GM18907 (cell line): Measurements from ENCODE around the gene SEPTIN6.
A peak's percentile ranks its signal among the peaks of the same experiment; 100 is the strongest.

ENCODE experiments used
- ATAC-seq: cut with Tn5 transposase; IDR thresholded peaks from one replicate; pipeline ENCODE4 v1.9.1; 2021; ENCODE audit warnings: mild to moderate bottlenecking, moderate library complexity; ENCODE audit not compliant: unreplicated experiment

Gene SEPTIN6

DNA sequence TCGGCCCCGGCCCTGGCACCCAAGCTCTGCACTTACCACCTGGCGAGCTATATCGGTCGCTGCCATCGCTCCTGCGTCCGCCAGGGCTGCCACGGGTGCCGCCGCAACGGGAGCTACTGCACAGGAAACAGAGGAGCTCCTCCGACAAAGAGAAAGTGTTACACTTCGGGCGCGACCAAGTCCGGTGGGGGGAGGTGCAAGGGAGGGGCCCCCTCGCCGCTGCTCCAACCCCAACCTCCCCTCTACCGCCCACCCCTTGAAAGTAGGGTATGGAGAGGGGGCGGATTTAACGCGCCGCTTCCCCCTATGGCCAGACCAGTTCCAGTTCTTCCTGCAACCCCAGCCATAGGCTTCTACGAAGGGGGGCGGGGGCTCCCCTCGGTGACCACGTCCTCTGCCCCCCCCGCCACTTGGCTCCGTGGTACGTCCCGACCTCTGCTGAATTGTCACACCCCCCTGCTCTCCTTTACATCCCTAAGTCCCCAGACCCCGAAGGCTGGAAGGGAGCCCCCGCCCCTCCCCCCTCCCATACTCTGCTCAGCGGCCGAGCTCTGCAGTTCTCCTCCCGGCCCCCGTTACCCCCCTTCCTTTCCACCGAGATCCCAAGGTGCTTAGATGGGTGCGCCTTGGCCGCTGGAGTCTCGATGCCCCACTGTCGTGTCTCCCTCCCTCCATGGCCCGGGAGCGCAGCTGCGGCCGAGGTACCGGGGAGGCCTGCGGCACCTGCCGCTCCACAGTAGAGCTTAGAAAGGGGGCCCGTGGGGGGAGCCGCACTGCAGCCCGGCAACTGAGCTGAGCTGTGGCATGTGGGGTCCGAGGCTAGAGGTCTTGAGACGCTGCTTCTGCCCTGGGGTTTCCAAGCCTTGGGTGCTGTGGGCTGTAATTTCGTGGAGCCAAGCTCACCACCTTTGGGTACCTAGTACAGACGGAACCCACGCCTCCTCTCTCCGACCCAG is at the start of gene SEPTIN6:
Gene SEPTIN6, minus strand, starts transcription at position 129 of the 956 bp plus-strand sequence. Its CDS starts 63 bp downstream, at position 66.
- peak; percentile 69 for ATAC-seq

DNA sequence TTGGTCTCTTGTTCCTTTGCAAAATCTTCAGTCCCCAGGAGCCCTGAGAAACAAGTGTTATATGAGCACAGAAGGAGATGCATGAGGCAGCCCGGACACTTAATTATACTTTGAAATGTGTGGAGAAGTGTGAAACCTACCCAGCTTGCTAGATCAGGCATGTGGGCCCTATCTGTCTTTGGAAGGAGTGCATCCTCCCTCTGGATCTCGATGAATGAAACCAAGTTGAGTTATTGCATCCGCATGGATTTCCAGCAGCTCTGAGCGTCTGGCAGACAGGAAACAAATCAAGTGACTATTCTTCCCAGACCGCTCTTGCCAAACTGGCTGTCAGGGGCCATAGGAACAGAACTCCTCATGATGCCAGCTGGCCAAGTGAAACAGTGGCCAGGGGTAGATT is 45.8 kb upstream of the SEPTIN6 start:
- no peak for ATAC-seq

DNA sequence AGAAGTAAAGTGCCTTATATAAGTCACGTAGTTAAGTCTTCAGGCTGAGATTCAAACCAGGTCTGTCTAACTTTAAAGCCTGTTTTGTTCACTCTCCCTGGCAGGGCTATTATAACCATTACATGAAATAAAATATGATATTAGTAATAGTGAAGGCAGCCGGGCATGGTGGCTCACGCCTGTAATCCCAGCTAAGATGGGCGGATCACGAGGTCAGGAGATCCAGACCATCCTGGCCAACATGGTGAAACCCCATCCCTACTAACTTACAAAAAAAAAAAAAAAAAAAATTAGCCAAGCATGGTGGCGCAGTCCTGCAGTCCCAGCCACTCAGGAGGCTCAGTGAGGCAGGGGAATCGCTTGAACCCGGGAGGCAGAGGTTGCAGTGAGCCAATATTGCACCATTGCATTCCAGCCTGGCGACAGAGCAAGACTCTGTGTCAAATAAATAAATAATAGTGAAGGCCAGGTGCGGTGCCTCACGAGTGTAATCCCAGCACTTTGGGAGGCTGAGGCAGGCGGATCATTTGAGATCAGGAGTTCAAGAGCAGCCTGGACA is 43.3 kb upstream of the SEPTIN6 start:
- ATAC-seq = no peak

DNA sequence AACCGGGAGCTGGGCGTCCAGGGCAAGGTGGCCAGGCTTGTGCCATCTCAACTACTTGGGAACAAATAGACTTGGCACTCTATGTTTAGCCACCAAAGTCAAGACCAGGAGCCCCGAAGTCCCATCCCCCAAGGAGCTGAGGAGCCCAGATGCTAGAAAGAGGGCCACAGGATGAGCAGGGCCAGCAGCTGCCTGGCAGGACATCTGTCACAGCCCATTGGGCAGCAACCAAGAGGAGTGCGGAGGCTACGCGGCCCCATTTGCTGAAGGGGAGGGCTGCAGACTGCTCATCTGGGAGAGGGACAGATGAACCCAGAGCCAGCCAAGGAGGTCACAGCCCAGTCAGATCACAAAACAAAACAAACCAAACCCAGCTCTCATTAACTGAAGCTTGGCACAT is 42.5 kb upstream of the SEPTIN6 start:
- ATAC-seq = no peak

DNA sequence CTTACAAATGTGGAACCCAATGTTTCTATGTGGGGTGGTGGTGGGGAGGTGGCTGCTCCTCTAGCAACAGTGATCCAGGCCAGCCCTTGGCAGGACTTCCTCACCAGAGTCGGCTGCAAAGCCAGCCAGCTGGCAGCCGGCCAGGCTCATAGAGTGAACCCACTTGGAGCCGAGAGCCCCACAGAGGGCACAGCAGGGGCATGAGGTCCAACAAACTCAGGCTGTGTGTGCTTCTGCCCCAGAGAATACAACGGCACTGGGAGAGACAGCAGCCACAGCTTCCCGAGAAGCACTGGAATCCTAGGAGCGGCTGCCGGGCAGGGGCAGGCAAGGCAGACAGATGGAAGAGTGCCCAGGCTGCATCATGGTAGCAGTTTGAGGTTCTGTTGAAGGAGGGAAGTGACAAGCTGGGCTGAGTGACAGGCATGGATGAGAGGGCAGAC is 42.0 kb upstream of the SEPTIN6 start:
- ATAC-seq = no peak

DNA sequence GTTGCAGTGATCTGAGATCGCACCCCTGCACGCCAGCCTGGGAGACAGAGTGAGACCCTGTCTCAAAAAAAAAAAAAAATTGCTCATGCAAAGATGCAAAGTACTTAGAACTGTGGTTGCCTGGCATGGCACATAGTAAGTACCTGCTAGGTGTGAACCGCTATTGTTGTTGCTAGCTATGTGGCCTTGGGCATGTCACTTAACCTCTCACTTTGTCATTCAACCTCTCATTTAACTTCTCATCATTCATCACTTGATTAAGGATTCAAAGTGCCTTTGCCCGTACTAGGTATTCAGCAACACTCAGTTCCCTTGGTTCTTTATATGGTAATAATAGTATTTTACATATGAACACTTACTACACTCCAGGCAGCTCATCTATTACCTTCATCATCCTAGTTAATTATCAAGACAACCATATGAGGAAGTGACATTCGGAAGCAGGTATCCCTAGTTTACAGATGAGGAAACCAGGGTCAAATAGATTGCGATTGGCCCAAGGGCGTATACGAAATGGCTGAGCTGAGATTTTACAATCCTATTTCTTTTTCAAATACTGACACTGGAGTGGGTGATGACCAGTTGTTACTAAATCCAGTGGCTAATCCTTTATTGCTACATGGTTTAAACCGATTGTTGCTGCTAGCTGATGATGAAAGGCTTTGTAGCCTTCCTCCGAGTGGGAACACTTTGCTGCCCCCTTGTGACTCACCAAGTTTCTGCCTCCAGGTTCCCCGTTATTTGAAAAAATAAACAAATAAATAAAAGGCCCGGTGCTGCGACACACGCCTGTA is 36.6 kb upstream of the SEPTIN6 start:
- no peak for ATAC-seq

DNA sequence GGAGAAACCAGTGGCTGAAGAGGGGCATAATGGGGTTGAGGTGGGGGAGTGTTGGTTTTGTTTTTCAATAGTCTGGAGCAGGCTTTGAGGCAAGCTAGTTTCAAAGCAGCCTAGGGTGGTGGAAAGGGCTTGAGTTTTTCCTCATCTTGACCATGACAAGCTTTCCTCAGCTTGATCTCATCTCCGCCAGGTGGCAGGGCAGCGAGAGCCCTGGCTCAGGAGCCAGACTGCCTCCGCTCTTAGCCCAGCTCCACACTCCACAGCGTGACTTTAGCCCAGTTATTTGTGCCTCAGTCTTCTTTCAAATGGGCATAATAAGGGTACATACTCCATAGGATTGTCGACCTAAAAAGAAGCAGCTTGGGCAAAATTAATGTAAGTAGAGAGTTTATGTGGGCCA is 35.5 kb upstream of the SEPTIN6 start:
- ATAC-seq = no peak

DNA sequence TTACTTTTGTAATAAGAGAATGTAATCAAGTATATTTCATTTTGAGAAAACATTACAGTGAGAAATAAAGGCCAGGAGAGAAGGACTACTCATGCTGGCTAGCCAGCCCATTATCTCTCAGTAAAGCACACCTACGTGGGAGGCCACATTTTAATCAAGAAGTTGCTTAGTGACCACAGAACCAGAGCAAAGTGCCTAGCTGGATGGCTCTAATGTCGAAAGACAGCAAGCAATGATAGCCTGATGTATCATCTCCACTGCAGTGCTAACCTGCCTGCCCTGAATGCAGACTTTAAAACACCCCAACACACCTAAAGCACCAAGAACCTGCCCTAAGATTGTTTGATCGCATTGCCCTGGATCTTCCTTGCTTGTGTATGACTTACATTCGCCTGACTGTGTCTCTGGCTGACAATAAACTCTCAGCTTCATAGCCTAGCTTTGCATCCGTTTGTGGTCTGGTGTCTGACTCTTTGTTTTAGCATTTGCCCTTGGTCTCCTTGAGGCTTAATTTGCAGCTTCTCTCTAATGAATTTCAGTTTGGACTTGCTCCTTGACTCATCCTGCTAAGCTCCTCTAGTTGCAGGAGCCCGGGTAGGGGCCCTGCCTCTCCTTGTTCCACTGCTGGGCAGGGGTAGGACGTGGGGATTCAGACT is 34.1 kb upstream of the SEPTIN6 start:
- ATAC-seq = no peak

DNA sequence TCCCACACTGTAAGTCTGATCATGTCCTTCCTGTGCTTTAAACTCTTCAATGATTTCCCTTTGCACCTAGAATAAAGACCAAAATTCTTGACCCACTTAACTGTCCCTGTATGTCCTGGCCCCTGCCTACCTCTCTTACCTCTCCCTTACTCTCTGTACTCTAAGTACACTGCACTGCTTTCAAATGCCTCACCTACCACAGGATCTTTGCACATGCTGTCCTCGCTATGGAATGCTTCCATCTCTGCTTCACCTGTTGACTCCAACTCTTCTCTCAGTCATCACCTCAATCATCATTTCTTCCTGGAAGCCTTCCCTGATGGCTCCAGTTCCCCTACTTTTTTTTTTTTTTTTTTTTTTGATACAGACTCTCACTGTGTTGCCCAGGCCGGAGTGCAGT is 29.0 kb upstream of the SEPTIN6 start:
- ATAC-seq = no peak

DNA sequence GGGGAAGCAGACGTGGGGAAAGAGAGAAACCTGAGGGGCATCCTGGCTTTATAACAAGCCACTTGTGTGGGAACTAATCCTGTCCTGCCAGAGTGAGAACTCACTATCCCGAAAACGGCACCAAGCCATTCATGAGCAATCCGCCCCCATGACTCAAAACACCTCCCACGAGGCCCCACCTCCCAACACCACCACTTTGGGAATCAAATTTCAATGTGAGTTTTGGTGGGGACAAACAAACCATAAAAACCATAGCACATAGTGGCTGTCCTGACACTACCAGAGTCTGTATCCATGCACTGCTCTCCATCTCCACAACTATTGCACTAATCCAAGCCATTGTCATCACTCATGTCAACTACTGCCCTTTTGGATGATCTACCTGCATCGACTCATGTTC is 28.5 kb upstream of the SEPTIN6 start:
- ATAC-seq = no peak

DNA sequence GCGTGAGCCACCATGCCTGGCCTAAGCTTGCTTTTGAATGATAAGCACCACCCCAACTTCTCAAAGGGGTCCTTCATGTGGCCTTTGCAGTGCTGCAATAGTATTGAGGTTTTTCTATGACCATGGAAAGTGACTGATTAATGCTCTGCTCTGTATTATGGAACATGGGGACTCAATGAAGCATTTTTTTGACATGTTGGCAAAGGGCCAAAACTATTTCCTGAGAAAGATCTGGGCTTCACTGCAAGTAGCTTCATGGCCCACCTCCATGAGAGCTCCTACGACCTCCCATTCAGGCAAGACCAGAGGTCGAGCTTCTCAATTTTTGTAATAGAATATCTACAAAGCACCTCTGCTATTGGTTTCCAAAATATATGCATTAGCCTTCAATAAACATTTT is 16.7 kb upstream of the SEPTIN6 start:
- ATAC-seq = no peak

DNA sequence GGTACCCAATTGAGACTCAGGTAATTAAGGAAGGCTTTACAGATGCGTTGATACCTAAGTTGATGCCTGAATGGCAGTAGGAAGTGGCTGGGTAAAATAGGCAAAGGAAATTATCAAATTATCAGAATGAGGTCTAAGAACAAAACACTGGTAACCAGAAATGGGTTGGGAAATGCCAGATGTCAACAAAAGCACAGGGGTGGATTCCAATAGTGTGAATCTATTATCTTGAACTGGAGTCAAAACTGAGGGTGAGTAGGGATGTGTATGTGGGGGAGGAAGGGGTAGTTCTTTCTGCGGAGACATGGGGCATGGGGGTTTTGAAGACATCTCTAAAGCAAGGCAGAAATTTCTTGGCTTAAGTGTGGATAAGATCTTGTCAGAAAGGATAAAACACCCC is 16.0 kb upstream of the SEPTIN6 start:
- ATAC-seq = no peak

DNA sequence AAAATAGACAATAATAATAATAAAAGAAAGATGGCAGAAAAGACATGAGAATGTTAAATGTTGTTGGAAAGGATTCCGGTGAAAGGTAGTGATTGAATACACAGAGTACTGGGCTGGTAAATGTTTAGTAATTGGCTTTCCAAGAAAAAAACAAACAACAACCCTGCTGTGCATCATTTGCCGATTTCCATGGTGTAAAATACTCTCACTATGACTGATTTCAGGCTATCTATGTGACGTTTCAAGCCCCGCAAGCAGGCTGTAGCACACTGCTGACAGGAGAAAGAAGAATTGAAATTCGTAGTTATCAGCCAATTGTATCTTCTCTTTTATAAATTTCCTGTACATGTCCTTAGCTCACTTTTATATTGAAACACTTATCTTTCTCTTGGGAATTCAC is 13.6 kb upstream of the SEPTIN6 start:
- peak; percentile 54 for ATAC-seq

DNA sequence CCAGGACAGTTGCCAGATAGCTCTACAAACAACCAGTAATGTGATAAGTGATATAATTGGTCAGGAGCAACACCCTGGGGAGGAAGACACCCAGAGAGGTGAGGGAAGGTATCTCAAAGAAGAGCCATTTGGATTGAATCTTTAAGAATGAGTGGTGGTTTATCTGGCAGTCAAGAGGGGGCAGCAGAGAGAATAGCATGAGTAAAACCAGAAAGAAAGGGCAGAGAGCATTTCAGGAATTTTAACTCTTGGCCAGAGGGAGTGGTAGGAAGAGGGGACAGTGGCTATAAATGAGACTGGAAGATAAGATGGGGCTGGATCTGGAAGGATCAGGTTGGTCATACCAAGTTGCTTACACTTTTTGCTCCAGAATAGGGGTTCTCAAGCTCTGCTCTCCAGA is 5.9 kb upstream of the SEPTIN6 start:
- no peak for ATAC-seq

DNA sequence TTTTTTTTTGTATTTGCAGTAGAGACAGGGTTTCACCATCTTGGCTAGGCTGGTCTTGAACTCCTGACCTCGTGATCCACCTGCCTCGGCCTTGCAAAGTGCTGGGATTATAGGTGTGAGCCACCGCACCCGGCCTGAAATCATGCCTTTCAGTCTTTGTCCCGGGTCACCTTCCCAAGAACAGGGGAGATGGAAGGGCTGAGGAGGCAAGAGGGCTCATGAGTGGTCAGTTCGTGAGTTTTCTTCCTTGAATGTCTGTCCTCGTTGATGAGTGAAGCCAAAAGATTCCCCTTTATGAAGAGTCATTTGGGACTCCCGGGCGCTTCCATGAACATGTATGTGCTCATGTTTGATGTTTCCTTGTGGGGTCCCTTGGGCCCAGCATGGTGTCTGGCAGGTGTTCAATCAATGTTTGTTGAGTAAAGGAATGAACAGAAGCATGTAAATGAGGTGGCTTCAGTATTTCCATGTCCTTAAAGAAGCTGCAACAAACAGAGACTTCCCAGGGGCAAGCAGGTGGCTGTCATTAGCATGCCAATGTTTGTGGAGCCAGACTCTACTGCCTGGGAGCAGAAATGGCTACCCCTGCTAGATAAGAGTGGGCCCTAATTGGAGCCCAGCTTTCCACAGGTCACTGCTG is 3.4 kb upstream of the SEPTIN6 start:
- ATAC-seq = no peak

DNA sequence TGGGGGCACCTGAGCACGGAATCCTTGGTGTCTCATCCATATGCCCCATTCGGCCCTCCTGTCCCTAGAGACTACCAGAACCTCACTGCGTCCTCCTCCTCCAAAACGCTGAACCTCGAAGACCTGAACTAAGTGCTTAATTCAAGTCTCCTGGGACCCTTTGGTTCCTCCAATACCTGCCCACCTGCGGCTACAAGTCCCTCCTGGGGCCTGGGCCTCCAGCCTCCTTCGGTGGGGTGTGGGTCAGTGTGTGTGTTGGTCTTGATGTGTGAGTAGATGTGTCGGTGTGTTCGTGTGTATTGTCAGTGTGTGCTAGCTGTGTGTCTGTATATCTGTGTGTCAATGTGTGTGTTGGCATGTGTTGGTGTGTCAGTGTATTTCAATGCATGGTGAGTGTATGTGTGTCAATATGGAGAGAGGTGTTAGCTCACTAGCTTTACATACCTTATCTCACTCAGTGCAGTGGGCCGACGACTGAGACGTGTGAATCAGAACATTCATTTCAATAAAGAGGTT is 2.6 kb upstream of the SEPTIN6 start:
- ATAC-seq = no peak

DNA sequence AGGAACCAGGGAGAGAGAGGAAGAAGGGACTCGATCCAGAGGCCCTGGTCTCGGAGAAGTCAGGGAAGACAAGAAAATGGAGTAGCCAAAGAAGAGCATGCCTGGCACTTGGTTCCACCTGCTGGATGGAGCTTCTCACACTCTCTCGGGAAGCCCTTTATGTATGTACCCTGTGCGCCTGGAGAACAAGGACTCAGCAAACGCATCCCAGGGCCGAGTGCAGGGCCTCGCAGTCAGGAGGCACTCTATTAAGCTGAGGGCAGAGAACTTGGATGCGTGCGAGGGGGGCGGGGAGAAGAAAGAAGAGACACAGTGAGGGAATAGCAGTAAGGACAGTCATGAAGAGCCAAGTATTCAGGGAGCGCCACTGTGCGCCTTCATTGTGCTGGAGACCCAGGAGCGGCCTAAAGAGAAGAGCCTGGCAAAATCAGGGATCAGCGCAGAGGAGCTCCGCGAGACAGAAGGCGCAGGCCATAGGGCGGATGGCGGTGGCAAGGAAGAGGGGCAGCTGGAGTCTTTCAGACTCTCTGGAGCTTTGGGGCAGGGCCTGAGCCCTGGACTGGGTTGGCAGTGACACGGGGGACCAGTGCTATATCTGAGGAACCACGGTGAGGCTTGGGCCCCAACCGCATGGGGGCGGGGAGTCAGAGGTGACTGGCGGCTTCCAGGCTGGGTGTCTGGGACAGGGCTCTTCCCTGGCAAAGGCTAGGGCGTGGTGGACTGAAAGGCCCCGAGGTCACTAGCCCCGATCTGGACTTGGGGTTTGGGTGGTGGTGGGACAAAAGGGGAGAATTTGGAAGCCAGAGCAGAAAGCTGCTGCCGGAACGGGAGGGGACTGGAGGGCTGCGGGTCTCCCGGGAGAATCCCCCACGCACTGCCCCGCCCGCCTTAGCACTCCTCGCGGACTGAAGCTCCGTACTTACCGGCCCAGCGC is 1.9 kb upstream of the SEPTIN6 start:
- no peak for ATAC-seq

DNA sequence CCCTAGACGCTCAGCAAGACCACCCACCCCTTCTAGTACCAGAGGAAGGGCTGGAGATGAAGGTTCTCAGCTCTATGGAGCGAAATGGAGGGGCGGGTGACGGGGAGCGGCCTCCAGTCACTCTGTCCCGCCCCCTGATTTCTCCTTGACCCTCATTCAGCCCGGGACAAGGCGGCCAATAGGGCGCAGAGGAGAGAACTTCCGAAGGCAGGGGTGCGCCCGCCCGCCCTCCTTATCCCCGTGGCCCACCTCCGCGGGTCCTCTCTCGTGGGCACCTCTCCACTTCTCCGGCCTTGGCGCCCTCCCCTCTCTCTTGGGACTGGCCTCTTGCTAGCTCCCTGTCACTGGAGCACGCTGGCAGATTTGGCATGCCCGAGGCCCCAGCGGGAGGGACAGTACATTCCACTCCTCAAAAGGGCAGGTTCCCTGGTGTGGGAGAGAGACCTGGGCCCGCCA is 1.1 kb upstream of the SEPTIN6 start:
- no peak for ATAC-seq
